ENCODE measurements around the gene PRKAG1.

PRKAG1 gene

GRCh38 chr12:48956279-48957140, 62.1 kb downstream of the PRKAG1 start:
- DNase-seq, result peak; percentile 94
- in situ Hi-C loops (cut with MboI; ENCODE audit: low pct_unique_long_range_greater_than_20kb, low sequenced_read_pairs), result no loop called here

GRCh38 chr12:48954841-48955501, 63.6 kb downstream of the PRKAG1 start:
- peak; percentile 91 for DNase-seq
- in situ Hi-C loops (cut with MboI; ENCODE audit: low pct_unique_long_range_greater_than_20kb, low sequenced_read_pairs), result no loop called here

- DNase-seq, result no peak
- in situ Hi-C loops (cut with MboI; ENCODE audit: low pct_unique_long_range_greater_than_20kb, low sequenced_read_pairs), result no loop called here
Measured at GRCh38 chr12:48954061-48954460, 64.5 kb downstream of the PRKAG1 start.

GRCh38 chr12:48952691-48953090, 65.9 kb downstream of the PRKAG1 start:
- no peak for DNase-seq
- in situ Hi-C loops (cut with MboI; ENCODE audit: low pct_unique_long_range_greater_than_20kb, low sequenced_read_pairs), result no loop called here

Measured in KBM-7 (cell line).